Osteocyte (in vitro differentiated cells): ENCODE data around the gene ARHGAP24. TPM values are rescaled to one million over a fixed set of nuclear protein-coding genes. Genes with fewer than 3 reads are reported as not detected.

Experiments used
- DNase-seq: peaks from one replicate; pipeline ENCODE4 v3.0.0; 2021; ENCODE audit warnings: mixed read lengths; ENCODE audit not compliant: unreplicated experiment; ENCODE audit errors: extremely low spot score
- H3K27ac Mint-ChIP-seq: one replicate; pipeline ENCODE4 v1.8.0; 2021; ENCODE audit warnings: mild to moderate bottlenecking, mixed read lengths; ENCODE audit not compliant: unreplicated experiment
- H3K27me3 Mint-ChIP-seq: one replicate; pipeline ENCODE4 v1.8.0; 2021; ENCODE audit warnings: mixed read lengths; ENCODE audit not compliant: unreplicated experiment
- H3K36me3 Mint-ChIP-seq: one replicate; pipeline ENCODE4 v1.8.0; 2021; ENCODE audit warnings: mixed read lengths; ENCODE audit not compliant: unreplicated experiment
- H3K4me1 Mint-ChIP-seq: one replicate; pipeline ENCODE4 v1.8.0; 2021; ENCODE audit warnings: mixed read lengths; ENCODE audit not compliant: unreplicated experiment
- H3K4me3 Mint-ChIP-seq: one replicate; pipeline ENCODE4 v1.8.0; 2021; ENCODE audit warnings: mild to moderate bottlenecking, moderate library complexity, mixed read lengths; ENCODE audit not compliant: unreplicated experiment
- H3K9me3 Mint-ChIP-seq: one replicate; pipeline ENCODE4 v1.8.0; 2021; ENCODE audit warnings: mixed read lengths; ENCODE audit not compliant: unreplicated experiment
- total RNA-seq: library from RNA; stranded (reverse); gene quantifications from 2 replicates; pipeline ENCODE4 v1.2.1, GENCODE V29; 2021
- TF ChIP-seq, protein P1 (sequence below): fragments of 200-600 bp; sonication (generic); IDR thresholded peaks from 2 replicates; pipeline ENCODE4 v1.5.0; 2021; ENCODE audit warnings: antibody characterized with exemption, mild to moderate bottlenecking, moderate library complexity

The ARHGAP24 gene
- total RNA-seq, 1 donor from 2014 or later, result 29.3 TPM

DNA sequence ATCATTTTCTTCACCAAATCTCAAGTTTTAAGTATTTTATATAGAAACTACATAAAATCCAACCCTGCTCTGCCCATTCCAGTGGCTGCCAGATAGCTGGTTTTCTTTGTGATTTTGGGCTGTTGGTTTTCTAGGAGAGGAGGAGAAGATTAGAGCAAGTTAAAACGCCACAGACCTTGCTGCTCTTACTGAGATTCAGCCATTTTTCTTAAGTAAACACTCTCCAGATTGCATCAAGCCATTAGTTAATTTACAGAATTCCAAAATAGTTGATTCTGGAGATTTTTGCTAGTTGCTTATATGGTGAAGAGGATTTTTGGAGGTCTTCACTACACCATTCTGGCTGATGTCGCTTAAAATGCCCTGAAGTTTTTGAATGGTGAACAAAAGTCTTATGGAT, 518.7 kb downstream of the ARHGAP24 start:
- H3K36me3 Mint-ChIP-seq, result peaks cover 42% of the 10 kb centered on the region
- H3K9me3 Mint-ChIP-seq, result no peaks in the 10 kb centered on the region
- no peak overlapping the region for H3K4me3 Mint-ChIP-seq
- no peak overlapping the region for H3K27ac Mint-ChIP-seq
- peaks cover 11% of the 10 kb centered on the region for H3K4me1 Mint-ChIP-seq
- DNase-seq, result no peak
- no peaks in the 10 kb centered on the region for H3K27me3 Mint-ChIP-seq
- TF ChIP-seq, protein P1, sequence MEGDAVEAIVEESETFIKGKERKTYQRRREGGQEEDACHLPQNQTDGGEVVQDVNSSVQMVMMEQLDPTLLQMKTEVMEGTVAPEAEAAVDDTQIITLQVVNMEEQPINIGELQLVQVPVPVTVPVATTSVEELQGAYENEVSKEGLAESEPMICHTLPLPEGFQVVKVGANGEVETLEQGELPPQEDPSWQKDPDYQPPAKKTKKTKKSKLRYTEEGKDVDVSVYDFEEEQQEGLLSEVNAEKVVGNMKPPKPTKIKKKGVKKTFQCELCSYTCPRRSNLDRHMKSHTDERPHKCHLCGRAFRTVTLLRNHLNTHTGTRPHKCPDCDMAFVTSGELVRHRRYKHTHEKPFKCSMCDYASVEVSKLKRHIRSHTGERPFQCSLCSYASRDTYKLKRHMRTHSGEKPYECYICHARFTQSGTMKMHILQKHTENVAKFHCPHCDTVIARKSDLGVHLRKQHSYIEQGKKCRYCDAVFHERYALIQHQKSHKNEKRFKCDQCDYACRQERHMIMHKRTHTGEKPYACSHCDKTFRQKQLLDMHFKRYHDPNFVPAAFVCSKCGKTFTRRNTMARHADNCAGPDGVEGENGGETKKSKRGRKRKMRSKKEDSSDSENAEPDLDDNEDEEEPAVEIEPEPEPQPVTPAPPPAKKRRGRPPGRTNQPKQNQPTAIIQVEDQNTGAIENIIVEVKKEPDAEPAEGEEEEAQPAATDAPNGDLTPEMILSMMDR, result no peak

DNA sequence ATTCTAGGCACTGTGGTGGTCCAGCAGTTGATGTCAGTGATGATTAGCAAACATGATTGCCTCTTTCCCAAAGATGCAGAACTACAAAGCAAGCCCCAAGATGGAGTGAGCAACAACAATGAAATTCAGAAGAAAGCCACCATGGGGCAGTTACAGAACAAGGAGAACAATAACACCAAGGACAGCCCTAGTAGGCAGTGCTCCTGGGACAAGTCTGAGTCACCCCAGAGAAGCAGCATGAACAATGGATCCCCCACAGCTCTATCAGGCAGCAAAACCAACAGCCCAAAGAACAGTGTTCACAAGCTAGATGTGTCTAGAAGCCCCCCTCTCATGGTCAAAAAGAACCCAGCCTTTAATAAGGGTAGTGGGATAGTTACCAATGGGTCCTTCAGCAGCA, 519.6 kb downstream of the ARHGAP24 start:
- H3K4me3 Mint-ChIP-seq, result no peak overlapping the region
- no peaks in the 10 kb centered on the region for H3K27me3 Mint-ChIP-seq
- peaks cover 36% of the 10 kb centered on the region for H3K36me3 Mint-ChIP-seq
- no peaks in the 10 kb centered on the region for H3K9me3 Mint-ChIP-seq
- peaks cover 13% of the 10 kb centered on the region for H3K4me1 Mint-ChIP-seq
- H3K27ac Mint-ChIP-seq, result no peak overlapping the region
- TF ChIP-seq, protein P1, result no peak
- no peak for DNase-seq

DNA sequence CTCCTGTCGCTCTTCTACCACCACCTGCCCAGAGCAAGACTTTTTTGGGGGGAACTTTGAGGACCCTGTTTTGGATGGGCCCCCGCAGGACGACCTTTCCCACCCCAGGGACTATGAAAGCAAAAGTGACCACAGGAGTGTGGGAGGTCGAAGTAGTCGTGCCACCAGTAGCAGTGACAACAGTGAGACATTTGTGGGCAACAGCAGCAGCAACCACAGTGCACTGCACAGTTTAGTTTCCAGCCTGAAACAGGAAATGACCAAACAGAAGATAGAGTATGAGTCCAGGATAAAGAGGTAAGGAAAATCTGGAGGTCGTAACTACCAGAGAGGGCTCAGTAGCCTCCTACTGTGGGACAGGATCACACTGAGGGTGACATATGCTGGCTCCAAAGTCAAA, 520.4 kb downstream of the ARHGAP24 start:
- TF ChIP-seq, protein P1, result no peak
- Mint-ChIP-seq H3K9me3 (no peaks in the 10 kb centered on the region), H3K36me3 (peaks cover 37% of the 10 kb centered on the region), H3K4me1 (peaks cover 13% of the 10 kb centered on the region), H3K27ac (no peak overlapping the region), H3K27me3 (no peaks in the 10 kb centered on the region), H3K4me3 (no peak overlapping the region)
- DNase-seq, result no peak

DNA sequence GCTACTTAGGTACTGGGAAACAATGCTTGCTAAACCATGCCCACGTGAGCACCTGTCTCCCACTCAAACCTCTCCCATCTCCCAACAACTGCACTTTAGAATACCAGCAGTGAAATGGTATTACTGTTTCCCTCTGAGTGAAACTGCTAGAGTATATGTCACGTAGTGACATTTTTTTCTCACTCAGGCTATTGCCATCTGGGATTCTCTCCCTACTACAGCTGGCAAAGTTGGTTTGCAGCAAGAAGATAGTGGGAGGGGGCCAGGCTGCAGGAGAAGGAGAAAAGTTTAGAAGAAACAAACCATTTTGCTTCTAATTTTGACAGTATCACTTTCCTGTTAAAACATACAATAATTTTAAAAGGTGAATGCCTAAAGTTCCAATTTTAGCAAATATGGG, 526.6 kb downstream of the ARHGAP24 start:
- Mint-ChIP-seq H3K9me3 (no peaks in the 10 kb centered on the region), H3K27ac (no peak overlapping the region), H3K36me3 (peaks cover 28% of the 10 kb centered on the region), H3K4me3 (no peak overlapping the region), H3K4me1 (peaks cover 12% of the 10 kb centered on the region), H3K27me3 (no peaks in the 10 kb centered on the region)
- DNase-seq, result no peak
- TF ChIP-seq, protein P1, result no peak

DNA sequence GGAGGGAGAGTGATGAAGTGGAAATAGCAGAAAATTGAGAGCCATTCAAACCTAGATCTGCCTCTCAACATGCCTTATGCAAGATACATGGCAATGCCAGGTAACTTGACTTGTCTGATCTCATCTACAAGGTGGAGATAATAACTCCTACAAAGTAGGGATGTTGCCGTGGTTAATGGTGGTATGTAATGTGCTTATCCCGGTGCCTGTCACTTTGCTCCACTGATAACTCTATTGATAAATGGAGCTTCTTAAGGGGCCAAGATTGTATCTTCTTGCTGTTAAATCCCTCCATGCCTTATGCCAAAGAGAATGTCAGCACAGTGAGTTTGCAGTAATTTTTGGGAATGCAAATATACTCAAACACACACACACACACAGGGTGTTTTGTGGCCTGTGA, 529.1 kb downstream of the ARHGAP24 start:
- Mint-ChIP-seq H3K36me3 (peaks cover 20% of the 10 kb centered on the region), H3K27ac (no peak overlapping the region), H3K9me3 (no peaks in the 10 kb centered on the region), H3K27me3 (no peaks in the 10 kb centered on the region), H3K4me1 (no peaks in the 10 kb centered on the region), H3K4me3 (no peak overlapping the region)
- no peak for DNase-seq
- TF ChIP-seq, protein P1, result no peak
